IPS-18c (cell line): ENCODE data around the gene PPP1R27.
"Not testable (repeated sequence)": the region's sequence is repeated elsewhere in the genome, so short reads cannot be mapped to it uniquely, and the experiment has no call there.

Experiments used
- H3K4me3 ChIP-seq: 2 replicates; pipeline ENCODE4 v1.7.0; 2013; ENCODE audit warnings: low read depth, mild to moderate bottlenecking, low read length, moderate library complexity; ENCODE audit not compliant: insufficient read depth
- H3K9me3 ChIP-seq: one replicate; pipeline ENCODE4 v1.6.1; 2013; ENCODE audit warnings: mild to moderate bottlenecking, low read length, moderate library complexity; ENCODE audit not compliant: control insufficient read depth, insufficient read depth

PPP1R27 gene

DNA sequence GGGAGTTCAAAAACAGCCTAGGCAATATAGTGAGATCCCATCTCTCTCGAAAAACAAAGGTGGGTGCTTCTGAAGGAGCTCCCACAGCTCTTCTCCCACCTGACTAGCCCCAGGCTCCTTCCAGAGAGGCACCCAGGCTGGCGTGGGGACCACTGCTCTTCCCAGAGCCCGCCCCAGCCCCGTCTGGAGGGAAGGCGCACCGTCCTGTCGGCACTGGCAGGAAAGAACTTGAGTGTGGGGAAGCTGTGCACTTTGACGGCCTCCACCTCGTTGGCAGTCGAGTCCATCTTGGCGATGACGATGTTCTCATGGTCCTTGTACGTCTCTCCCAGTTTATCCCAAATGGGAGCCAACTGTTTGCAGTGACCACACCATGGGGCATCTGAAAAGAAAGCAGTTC is 10.5 kb upstream of the PPP1R27 start:
- H3K9me3 ChIP-seq, result peaks cover 3% of the 10 kb centered on the region
- no peak overlapping the region for H3K4me3 ChIP-seq

DNA sequence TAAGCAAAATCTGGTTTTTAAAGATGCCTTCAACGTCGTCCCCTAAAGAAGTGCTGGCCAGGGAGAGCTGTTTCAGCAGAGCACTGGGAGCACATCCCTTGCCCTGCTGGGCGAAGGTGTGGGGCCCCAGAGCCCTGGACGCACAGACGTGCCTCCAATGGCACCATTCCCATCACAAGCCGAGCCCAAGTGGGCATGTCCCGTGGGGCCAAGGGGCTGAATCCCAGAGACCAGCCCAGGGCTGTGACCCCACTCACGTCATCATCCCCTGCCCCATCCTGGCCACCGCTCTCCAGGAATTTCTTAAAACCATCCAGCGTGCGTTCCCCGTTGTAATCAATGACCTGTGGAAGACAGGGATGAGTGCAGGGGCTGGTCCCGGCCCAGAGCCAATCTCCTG is 10.0 kb upstream of the PPP1R27 start:
- H3K4me3 ChIP-seq, result no peak overlapping the region
- H3K9me3 ChIP-seq, result peaks cover 3% of the 10 kb centered on the region

DNA sequence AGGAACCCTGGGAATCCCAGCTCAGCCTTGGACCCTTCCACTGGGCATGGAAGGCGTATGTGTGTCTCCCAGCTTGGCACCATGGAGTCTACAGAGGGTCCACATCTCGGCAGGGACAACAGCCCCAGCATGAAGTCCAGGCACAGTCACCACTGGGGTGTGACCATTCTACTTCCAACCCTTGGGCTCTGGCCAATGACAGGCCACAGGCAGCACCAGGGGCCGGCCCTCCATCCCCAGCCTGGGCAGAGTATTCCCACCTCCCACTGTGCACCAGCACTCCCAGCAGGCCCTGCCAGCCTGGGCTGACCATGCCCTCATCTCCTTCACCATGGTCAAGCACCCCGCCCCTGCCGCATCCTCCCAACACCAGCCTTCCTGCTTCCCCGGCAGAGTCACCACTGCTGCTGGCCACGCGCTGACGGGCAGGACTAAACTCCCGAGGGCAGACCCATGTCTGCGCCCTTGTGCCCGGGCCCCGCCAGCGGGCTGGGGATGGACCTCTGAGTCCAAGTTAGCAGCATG is 9.5 kb upstream of the PPP1R27 start:
- peaks cover 3% of the 10 kb centered on the region for H3K9me3 ChIP-seq
- H3K4me3 ChIP-seq, result no peak overlapping the region

DNA sequence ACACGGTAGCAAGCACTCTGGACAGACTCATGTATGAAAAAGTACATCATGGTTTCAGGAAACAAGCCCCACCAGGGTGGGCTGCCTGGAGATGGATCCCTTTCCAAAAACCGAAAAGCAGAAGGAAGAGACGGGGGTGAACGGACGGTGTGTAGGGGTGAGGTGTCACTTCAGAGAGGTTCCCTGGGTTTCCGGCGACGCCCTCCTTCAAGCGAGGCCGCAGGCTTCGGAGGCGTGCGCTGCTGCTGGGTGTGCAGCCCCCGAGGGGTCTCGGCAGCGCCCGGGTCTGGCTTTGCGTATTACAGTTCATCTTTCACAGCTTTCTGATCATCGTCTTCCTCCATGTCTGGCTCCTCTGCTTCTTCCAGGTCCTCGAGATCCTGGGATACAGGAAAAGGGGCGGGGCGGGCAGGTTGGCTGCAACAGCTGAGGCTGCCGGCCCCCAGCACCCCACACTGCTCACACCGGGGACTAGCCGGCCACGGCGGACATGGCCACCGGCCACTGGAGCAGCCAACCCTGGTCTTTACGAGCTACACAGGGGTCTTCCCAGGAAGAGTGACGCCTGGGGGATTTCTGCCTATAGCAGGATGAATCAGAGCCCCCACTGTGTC is 9.0 kb upstream of the PPP1R27 start:
- Histone ChIP-seq H3K4me3 (no peak overlapping the region), H3K9me3 (peaks cover 3% of the 10 kb centered on the region)

DNA sequence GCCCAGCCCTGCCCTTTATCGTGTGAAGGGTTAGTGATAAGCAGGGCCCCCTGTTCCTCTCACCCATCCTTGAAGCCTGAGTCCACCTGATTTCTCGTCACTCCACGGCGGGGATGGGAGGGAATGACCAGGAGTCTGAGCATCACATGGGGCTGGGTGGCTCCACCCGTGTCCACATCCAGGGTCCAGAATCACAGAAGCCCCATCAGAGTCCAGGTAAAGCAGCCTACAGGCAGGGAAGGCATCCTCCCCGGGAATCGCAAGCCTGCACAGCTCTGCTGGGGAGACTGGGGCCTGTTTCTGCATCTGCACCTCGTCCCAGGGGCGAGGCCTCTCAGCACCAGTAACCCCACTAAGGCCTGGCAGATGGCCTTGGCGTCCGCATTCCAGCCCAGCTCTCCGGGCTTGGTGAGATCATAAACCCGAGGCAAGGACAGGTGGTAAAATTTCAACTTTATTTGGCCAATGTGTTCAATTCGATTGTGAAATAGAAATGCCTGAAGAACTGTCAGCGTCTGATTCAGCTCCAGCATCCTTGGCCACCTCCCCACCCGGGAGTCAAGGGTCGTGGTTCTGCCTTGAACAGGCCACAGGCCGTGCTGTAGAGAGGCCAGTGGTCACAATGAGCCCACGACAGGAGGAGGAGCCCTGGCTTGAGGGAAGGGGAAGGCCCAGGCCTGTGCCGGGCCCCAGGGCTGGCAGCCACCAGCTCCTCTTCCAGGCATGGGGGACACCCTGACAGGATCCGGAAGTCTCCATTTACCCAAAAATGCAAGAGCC is 8.1 kb upstream of the PPP1R27 start:
- no peak overlapping the region for H3K4me3 ChIP-seq
- H3K9me3 ChIP-seq, result peaks cover 3% of the 10 kb centered on the region

DNA sequence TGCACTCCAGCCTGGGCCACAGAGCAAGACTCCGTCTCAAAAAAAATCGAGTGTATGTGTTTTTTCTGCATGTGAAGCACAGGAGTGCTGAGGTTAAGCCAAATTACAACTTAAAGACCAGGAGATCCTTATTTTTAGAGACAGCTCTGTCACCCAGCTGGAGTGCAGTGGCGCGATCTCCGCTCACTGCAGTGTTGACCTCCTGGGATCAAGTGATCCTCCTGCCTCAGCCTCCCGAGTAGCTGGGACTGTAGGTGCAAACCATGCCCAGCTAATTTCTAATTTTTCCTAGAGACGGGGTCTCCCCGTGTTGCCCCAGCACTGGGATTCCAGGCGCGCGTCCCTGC is 7.5 kb upstream of the PPP1R27 start:
- Histone ChIP-seq H3K9me3 (peaks cover 3% of the 10 kb centered on the region), H3K4me3 (no peak overlapping the region)

DNA sequence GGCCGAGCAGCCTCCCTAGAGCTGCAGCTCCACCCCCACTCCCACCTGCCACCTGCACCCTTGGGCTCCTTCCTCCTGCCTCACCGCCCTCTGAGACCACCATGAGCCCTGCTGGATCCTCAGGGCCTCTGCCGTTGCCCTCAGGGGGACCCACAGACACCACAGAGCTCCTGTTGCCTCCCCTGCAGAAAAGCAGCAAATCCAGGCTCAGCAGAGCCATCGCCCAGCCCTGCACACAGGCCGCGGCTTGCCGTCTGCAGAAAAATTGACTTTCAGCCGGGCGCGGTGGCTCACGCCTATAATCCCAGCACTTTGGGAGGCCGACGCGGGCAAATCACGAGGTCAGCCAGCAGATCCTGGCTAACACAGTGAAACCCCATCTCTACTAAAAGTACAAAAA is 7.0 kb upstream of the PPP1R27 start:
- Histone ChIP-seq H3K4me3 (no peak overlapping the region), H3K9me3 (peaks cover 3% of the 10 kb centered on the region)

DNA sequence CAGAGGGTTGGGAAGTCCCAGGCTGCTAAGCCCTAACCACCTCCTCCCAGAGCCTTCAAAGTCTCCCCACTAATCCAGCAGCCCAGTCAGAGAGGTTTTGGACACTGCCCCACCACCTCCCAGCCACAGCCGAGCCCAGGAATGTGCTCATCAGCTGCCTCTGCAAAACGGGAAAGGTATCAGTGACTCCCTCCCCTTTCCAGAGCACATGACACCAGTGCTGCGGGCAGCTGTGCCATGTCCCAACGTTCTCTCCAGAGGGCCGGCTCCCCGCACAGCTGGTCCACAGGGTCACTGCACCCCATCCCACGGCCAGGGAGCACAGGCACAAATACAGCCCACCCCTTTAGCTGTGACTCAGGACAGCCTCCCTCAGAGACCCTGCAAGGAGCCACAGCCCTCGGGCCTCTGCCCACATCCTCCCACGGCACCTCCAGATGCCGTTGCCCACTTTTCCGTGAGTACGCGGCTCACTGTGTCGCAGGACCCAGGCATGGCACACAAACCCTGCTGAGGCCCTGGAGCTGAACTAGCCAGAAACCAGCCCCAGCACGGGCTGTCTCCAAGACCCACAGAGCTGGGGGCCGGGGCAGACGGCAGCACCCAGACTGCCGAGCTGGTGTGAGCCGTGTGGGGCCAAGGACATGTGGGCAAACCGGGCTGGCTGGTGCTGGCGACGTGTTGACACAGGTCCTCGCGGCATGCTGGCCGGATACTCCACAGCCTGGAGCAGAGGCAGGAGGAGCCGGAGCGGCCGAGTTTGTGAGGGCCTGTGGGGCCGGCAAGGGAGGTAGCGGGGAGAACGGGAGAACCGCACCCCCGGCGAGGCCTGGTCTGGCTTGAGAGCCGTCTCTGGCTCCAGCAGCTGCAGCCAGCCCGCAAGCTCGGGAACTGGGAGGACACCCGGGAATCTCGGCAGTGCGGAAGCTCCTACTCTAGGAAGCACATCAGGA is 6.3 kb upstream of the PPP1R27 start:
- Histone ChIP-seq H3K4me3 (no peak overlapping the region), H3K9me3 (peaks cover 3% of the 10 kb centered on the region)

DNA sequence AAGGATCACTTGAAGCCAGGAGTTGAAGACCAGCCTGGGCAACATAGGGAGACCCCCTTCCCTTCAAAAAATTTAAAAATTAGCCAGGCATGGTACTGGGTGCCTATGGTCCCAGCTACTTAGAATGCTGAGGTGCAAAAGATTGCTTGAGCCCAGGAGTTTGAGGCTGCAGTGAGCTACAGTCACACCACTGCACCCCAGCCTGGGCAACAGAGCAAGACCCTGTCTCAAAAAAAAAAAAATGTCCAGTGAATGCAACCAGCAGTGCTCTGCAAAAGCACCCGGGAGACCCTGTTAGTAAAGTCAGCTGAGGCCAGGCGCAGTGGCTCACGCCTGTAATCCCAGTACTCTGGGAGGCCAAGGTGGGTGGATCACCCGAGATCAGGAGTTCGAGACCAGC is 5.2 kb upstream of the PPP1R27 start:
- H3K9me3 ChIP-seq, H3K4me3 ChIP-seq: not testable (repeated sequence)

DNA sequence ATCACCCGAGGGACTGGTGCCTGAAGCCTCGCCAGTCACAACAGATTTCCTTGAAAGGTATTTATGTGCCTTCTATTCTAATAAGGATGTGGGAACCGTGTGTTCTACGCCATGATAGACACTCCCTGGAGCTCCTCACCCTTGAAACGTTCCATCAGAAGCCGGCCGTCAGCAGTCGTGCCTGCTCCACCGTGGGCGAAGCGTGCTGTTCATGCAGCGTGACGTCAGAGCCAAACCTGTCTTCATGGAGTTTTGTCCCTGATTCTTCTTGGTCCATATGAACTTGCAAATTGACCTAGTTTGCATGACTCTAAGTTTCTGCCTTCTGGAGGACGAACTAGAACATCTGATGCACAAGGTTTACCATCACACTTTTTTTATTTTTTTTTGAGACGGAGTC is 4.5 kb upstream of the PPP1R27 start:
- H3K9me3 ChIP-seq, result no peaks in the 10 kb centered on the region
- H3K4me3 ChIP-seq, result no peak overlapping the region

DNA sequence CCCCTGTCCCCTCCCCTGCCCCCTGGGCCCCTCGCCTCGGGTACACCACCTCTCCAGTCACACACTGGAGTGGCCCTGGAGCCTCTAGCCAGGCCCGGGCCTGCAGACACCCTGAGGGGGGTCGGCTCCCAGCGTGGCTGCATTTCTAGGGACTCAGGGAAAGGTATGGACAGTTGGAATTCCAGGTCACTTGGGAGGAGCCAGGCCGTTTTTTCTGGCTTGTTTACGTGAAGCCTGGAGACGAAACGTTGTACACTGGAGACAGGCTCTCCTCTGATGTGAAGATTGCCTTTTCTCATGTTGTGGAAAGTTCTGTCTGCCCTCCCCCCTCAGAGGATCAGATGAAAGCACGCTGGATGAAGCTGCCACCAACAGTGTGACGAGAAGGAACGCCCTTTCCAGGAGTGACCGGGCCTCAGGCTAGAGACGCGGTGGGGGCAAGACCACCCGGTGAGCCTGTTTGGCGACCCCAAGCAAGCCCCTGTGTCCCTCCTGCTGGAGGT is 4.0 kb upstream of the PPP1R27 start:
- Histone ChIP-seq H3K4me3 (no peak overlapping the region), H3K9me3 (no peaks in the 10 kb centered on the region)

DNA sequence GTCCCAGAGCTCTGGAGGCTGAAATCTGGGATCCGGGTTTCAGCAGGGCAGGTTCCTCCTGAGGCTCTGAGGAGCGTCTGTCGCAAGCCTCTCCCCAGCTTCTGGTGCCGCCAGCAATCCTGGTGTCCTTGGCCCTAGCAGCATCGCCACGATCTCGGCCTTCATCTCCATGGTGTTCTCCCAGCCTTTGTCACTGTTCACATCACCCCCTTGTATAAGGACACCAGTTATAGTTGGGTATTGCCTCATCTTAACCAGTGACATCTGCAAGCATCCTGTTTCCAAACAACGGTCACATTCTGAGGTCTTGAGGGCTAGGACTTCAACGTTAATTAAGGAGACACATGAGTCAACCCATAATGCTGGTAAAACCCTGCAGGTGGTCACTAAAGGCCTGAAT is 2.8 kb upstream of the PPP1R27 start:
- no peaks in the 10 kb centered on the region for H3K9me3 ChIP-seq
- no peak overlapping the region for H3K4me3 ChIP-seq

DNA sequence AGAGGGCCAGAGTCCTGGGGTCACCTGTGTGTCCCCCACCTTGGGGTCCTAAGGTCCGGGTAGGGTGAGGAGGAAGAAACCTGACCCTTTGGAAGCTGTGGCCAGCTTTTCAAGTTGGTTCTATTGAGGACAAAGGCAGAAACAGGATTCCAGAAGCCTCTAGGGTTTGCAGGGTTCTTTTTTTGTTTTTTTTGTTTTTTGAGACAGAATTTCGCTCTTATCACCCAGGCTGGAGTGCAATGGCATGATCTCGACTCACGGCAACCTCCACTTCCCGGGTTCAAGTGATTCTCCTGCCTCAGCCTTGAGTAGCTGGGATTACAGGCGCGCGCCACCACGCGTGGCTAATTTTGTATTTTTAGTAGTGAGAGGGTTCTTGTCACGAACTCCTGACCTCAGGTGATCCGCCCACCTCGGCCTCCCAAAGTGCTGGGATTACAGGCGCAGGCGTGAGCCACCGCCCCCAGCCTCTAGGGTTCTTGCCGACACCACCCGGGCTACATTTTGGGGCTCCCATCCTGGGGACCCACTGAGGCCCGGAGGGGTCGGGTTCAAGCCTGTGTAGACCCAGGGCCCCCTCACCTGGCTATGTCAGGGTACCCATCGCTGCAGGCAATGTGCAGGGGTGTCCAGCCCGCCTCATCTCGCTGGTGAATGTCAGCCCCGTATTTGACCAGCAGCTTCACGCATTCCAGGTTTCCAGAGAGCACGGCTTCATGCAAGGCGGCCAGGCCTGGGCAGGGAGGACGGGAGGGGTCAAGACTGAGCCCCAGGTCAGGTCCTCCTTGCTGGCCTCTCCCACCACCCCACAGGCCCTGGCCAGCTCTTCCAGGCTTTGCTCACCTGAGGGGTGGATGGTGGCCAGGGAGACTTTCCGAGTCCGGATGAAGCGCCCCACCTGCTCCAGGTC is 674 bp downstream of the PPP1R27 start:
- Histone ChIP-seq H3K4me3 (peak overlapping the region; percentile 73), H3K9me3 (no peaks in the 10 kb centered on the region)

DNA sequence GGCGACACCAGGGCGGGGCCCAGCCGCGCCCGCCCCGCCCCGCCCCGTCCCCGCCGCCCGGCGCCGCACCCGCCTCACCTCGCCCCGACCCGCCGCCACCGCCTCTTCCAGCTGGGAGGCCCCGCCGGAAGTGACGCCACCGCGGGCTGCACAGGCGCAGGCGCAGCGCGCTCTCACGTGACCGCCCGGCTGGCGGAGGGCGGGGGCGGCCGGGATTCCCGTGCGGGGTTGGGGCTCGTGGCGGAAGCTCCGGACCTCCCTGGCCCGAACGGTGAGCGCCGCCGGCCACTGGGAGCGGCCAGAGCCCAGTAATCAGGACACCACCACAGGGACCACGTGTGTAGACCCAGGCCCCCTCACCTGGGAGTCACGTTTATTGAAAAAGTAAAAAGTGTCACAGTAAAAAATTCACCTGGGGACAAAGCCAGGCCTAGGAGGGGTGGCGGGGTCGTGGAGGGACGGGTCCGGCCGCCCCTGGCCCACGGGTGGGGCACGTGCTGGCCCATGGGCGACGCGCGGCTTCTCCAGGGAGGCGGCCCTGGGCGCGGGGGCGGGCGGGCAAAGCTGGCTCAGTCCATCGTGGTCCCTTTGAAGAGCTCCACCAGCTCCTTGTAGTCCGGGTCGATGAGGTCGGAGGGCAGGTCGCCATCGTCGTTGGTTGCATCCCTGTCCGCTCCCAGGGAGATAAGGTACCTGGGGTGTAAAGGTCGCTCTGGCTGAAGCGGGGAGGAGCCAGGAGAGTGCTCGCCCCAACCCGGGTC is 1.5 kb downstream of the PPP1R27 start, which contains the start of gene MCRIP1:
TSS of gene MCRIP1 (minus strand) at position 132 of the 761 bp plus-strand sequence. CDS start 8,785 bp downstream, outside the sequence.
- peak within 1 kb of the TSS; percentile 94 for H3K4me3 ChIP-seq
- H3K9me3 ChIP-seq, result no peaks in the 10 kb centered on the region

DNA sequence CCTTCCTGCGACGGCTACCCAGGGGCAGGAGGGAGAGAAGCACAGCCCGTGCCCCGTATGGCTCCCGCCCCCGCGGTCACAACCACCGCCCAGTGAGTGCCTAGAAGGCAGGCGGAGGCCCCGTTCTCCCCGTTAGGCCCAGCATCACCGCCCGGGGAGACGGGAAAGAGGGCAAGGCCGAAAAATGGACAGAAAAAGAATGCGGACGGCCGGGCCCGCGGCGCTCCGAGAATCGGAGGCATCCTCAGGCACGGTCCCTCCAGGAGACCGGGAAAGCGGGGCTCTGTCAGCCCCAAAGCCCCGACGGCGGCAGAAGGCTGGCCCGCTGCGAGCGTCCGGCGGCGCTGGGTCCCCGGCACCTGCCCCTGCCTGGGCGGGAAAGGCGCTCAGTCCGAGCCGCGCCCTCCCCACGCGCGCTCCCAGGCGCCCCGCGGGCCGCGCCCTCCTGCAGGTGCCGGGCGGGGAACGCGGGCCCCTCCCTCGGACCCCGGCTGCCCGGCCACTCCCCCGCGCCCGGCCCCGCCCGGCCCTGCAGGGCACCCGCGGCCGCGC is 2.2 kb downstream of the PPP1R27 start:
- peak overlapping the region; percentile 94 for H3K4me3 ChIP-seq

More for the DNA sequence above, 2.2 kb downstream of the PPP1R27 start:
- no peaks in the 10 kb centered on the region for H3K9me3 ChIP-seq
